GM12865 (cell line): Measurements from ENCODE around the gene GORAB.

ENCODE experiments used
- DNase-seq: peaks from one replicate; pipeline ENCODE4 v3.0.0; 2010; ENCODE audit warnings: low read depth
- H3K4me3 ChIP-seq: 2 replicates; pipeline ENCODE4 v1.5.1; 2011; ENCODE audit warnings: mild to moderate bottlenecking, low read depth, low read length, control low read depth
- CTCF ChIP-seq: IDR thresholded peaks from 2 replicates; pipeline ENCODE4 v1.5.1; 2011; ENCODE audit warnings: low read length, control low read depth, low read depth, inconsistent platforms; ENCODE audit not compliant: insufficient read depth; ENCODE audit errors: missing control alignments

GORAB gene

GRCh38 chr1:170498876-170499275 is 33.1 kb upstream of the GORAB start:
- H3K4me3 ChIP-seq: no peak overlapping the region
- DNase-seq: no peak
- no peak for TF ChIP-seq CTCF

- DNase-seq: no peak
- no peak overlapping the region for H3K4me3 ChIP-seq
- no peak for TF ChIP-seq CTCF
These were observed 28.3 kb upstream of the GORAB start for GRCh38 chr1:170503665-170504064.

- H3K4me3 ChIP-seq: no peak overlapping the region
- TF ChIP-seq CTCF: no peak
- DNase-seq: no peak
These were observed 21.8 kb upstream of the GORAB start for GRCh38 chr1:170510163-170510562.

- no peak overlapping the region for H3K4me3 ChIP-seq
- no peak for DNase-seq
- no peak for TF ChIP-seq CTCF
These were observed 20.9 kb upstream of the GORAB start for GRCh38 chr1:170511038-170511437.

GRCh38 chr1:170513138-170513537 is 18.8 kb upstream of the GORAB start:
- H3K4me3 ChIP-seq: no peak overlapping the region
- TF ChIP-seq CTCF: no peak
- DNase-seq: no peak

GRCh38 chr1:170518185-170518834 is 13.7 kb upstream of the GORAB start:
- no peak for DNase-seq
- no peak for TF ChIP-seq CTCF
- H3K4me3 ChIP-seq: no peak overlapping the region

- no peak for TF ChIP-seq CTCF
These were observed 13.0 kb upstream of the GORAB start for GRCh38 chr1:170518965-170519364.

More at GRCh38 chr1:170518965-170519364, 13.0 kb upstream of the GORAB start:
- H3K4me3 ChIP-seq: no peak overlapping the region
- DNase-seq: no peak
